H9 (cell line): Measurements from ENCODE around the gene BABAM1. TPM values are rescaled to one million over a fixed set of nuclear protein-coding genes. Genes with fewer than 3 reads are reported as not detected.

Source experiments
- DNase-seq: peaks from one replicate; pipeline ENCODE4 v3.0.0-alpha.2; 2017
- H2AFZ ChIP-seq: one replicate; pipeline ENCODE4 v1.6.1; 2013; ENCODE audit warnings: mild to moderate bottlenecking, low read length, control low read depth, moderate library complexity
- H2AK5ac ChIP-seq: 2 replicates; pipeline ENCODE4 v1.6.1; 2013; ENCODE audit warnings: low read length, control low read depth, mixed read lengths; ENCODE audit not compliant: insufficient read length
- H2BK120ac ChIP-seq: one replicate; pipeline ENCODE4 v1.6.1; 2013; ENCODE audit warnings: low read depth, mild to moderate bottlenecking, low read length, control low read depth, inconsistent platforms; ENCODE audit not compliant: poor library complexity, severe bottlenecking
- H2BK12ac ChIP-seq: 2 replicates; pipeline ENCODE4 v1.6.1; 2013; ENCODE audit warnings: low read length, control low read depth, mixed read lengths, low read depth; ENCODE audit not compliant: insufficient read length
- H2BK15ac ChIP-seq: 2 replicates; pipeline ENCODE4 v1.6.1; 2013; ENCODE audit warnings: low read depth, low read length, control low read depth
- H2BK20ac ChIP-seq: one replicate; pipeline ENCODE4 v1.6.1; 2013; ENCODE audit warnings: low read depth, mild to moderate bottlenecking, low read length, control low read depth, inconsistent platforms; ENCODE audit not compliant: poor library complexity, severe bottlenecking
- H2BK5ac ChIP-seq: 2 replicates; pipeline ENCODE4 v1.6.1; 2013; ENCODE audit warnings: low read length, control low read depth, mixed read lengths; ENCODE audit not compliant: insufficient read length
- H3K14ac ChIP-seq: 2 replicates; pipeline ENCODE4 v1.6.1; 2013; ENCODE audit warnings: low read length, control low read depth; ENCODE audit not compliant: insufficient read depth
- H3K18ac ChIP-seq: 2 replicates; pipeline ENCODE4 v1.6.1; 2013; ENCODE audit warnings: low read depth, mild to moderate bottlenecking, mixed read lengths, low read length, control low read depth; ENCODE audit not compliant: insufficient read length
- H3K23ac ChIP-seq: 2 replicates; pipeline ENCODE4 v1.6.1; 2013; ENCODE audit warnings: low read length, control low read depth, mixed read lengths, low read depth; ENCODE audit not compliant: insufficient read length
- H3K23me2 ChIP-seq: 2 replicates; pipeline ENCODE4 v1.6.1; 2013; ENCODE audit warnings: low read depth, mild to moderate bottlenecking, mixed read lengths, low read length, control low read depth; ENCODE audit not compliant: insufficient read length, poor library complexity, severe bottlenecking
- H3K27ac ChIP-seq: 2 replicates; pipeline ENCODE4 v1.5.1; 2013; ENCODE audit warnings: low read length, control low read depth, mixed read lengths, low read depth; ENCODE audit not compliant: insufficient read length
- H3K27me3 ChIP-seq: 2 replicates; pipeline ENCODE4 v1.6.1; 2013; ENCODE audit warnings: low read length, control low read depth, inconsistent platforms; ENCODE audit not compliant: insufficient read depth
- H3K4ac ChIP-seq: 2 replicates; pipeline ENCODE4 v1.6.1; 2013; ENCODE audit warnings: low read depth, mild to moderate bottlenecking, control low read depth, inconsistent platforms, low read length, moderate library complexity
- H3K4me1 ChIP-seq: 2 replicates; pipeline ENCODE4 v1.6.1; 2013; ENCODE audit warnings: low read length, control low read depth, inconsistent platforms; ENCODE audit not compliant: insufficient read depth
- H3K4me2 ChIP-seq: 2 replicates; pipeline ENCODE4 v1.6.1; 2013; ENCODE audit warnings: low read length, control low read depth, mixed read lengths; ENCODE audit not compliant: insufficient read length, insufficient read depth
- H3K56ac ChIP-seq: 2 replicates; pipeline ENCODE4 v1.6.1; 2013; ENCODE audit warnings: low read depth, mild to moderate bottlenecking, mixed read lengths, low read length, control low read depth; ENCODE audit not compliant: insufficient read length
- H3K79me1 ChIP-seq: 2 replicates; pipeline ENCODE4 v1.6.1; 2013; ENCODE audit warnings: low read depth, mild to moderate bottlenecking, moderate library complexity, low read length, control low read depth, inconsistent platforms; ENCODE audit not compliant: insufficient read depth, poor library complexity, severe bottlenecking
- H3K79me2 ChIP-seq: 2 replicates; pipeline ENCODE4 v1.6.1; 2013; ENCODE audit warnings: low read length, control low read depth, inconsistent platforms; ENCODE audit not compliant: insufficient read depth
- H3K9ac ChIP-seq: 2 replicates; pipeline ENCODE4 v1.6.1; 2013; ENCODE audit warnings: low read length, control low read depth, mixed read lengths; ENCODE audit not compliant: insufficient read length; ENCODE audit errors: extremely low read depth
- H3K9me3 ChIP-seq: one replicate; pipeline ENCODE4 v1.6.1; 2013; ENCODE audit warnings: low read depth, low read length, inconsistent platforms; ENCODE audit not compliant: control insufficient read depth
- H3T11ph ChIP-seq: one replicate; pipeline ENCODE4 v1.6.1; 2013; ENCODE audit warnings: mild to moderate bottlenecking, low read length, control low read depth, inconsistent platforms
- H4K20me1 ChIP-seq: one replicate; pipeline ENCODE4 v1.6.1; 2013; ENCODE audit not compliant: control insufficient read depth, insufficient read length, insufficient read depth
- H4K5ac ChIP-seq: 2 replicates; pipeline ENCODE4 v1.6.1; 2013; ENCODE audit warnings: low read depth, mild to moderate bottlenecking, mixed read lengths, low read length, control low read depth; ENCODE audit not compliant: insufficient read length
- H4K8ac ChIP-seq: replicated peaks from 2 replicates; pipeline ENCODE4 v1.6.1; 2013; ENCODE audit warnings: low read length, control low read depth, mixed read lengths, low read depth; ENCODE audit not compliant: insufficient read length
- H4K91ac ChIP-seq: 2 replicates; pipeline ENCODE4 v1.6.1; 2013; ENCODE audit warnings: low read depth, mild to moderate bottlenecking, moderate library complexity, mixed read lengths, low read length, control low read depth; ENCODE audit not compliant: insufficient read length
- H3K27ac Mint-ChIP-seq, 3 experiments: 2 replicates in 2 of 3; 3 replicates in 1 of 3; pipeline ENCODE4 v1.8.0; 2020 to 2021; ENCODE audit warnings: mixed read lengths in 3 of 3, mild to moderate bottlenecking in 1 of 3, moderate library complexity in 1 of 3
- H3K27me3 Mint-ChIP-seq: 2 replicates; pipeline ENCODE4 v1.8.0; 2021; ENCODE audit warnings: low read depth, mild to moderate bottlenecking, moderate library complexity, mixed read lengths
- H3K36me3 Mint-ChIP-seq, 3 experiments: 2 replicates in 2 of 3; 3 replicates in 1 of 3; pipeline ENCODE4 v1.8.0; 2020 to 2021; ENCODE audit warnings: low read depth in 3 of 3, mixed read lengths in 3 of 3; ENCODE audit not compliant: insufficient read depth in 1 of 3
- H3K4me1 Mint-ChIP-seq, 2 experiments: 2 replicates each; pipeline ENCODE4 v1.8.0; 2020; ENCODE audit warnings: mixed read lengths in 2 of 2
- H3K4me3 Mint-ChIP-seq, 2 experiments: 2 replicates in 1 of 2; 3 replicates in 1 of 2; pipeline ENCODE4 v1.8.0; 2020 to 2021; ENCODE audit warnings: mild to moderate bottlenecking in 2 of 2, mixed read lengths in 2 of 2, moderate library complexity in 1 of 2
- H3K9me3 Mint-ChIP-seq, 2 experiments: 2 replicates in 1 of 2; 3 replicates in 1 of 2; pipeline ENCODE4 v1.8.0; 2020; ENCODE audit warnings: mild to moderate bottlenecking in 2 of 2, mixed read lengths in 2 of 2, moderate library complexity in 1 of 2
- WGBS: extraction: QIAGEN DNeasy Blood & Tissue Kit; methylation state at CpG from one replicate; pipeline ENCODE4 v1.1.7; 2013; ENCODE audit warnings: missing lambda C conversion rate, low lambda C conversion rate, mixed read lengths; ENCODE audit not compliant: insufficient read length; ENCODE audit errors: extremely low coverage; 5-methylcytosine and 5-hydroxymethylcytosine counted together
- total RNA-seq: library from RNA; stranded (reverse); gene quantifications from 2 replicates; pipeline ENCODE4 v1.2.1, GENCODE V29; 2021
- TF ChIP-seq, protein P1 (sequence below): fragments of 200-600 bp; sonication (generic); conservative IDR thresholded peaks from 3 replicates; pipeline ENCODE4 v1.8.0; 2021; ENCODE audit warnings: antibody characterized with exemption, mild to moderate bottlenecking

The BABAM1 gene
- total RNA-seq, 1 experiment from 2014 or later = 130 TPM

DNA sequence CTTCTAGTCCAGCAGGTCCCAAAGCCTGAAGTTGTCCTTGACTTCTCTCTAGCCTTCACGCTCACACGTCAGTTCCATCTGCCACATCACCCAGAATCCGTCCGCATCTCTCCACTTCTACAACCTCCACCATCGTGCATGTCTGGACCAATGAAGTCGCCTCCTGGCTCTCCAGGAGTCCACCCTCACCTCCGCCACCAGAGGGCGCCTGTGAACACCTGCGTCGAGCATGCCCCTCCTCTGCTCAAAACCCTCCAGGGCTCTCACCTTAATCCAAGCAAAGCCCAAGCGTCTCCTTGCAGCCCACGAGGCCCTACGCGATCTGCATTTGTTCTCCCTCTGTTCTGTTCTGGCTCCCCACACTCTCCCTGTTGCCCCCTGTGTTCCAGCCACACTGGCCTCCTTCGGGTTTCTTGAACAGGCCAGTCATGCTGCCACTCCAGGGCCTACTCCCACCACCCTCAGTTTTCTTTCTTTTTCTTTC lies 6.4 kb upstream of the BABAM1 start:
- no peaks in the 10 kb centered on the region; a peak in 1 of 5 replicates for H3K9me3 Mint-ChIP-seq
- WGBS = no CpG with 5 or more reads among the region's 15 CpGs
- Histone ChIP-seq H2AFZ (no peak overlapping the region), H2BK120ac (no peak overlapping the region), H2BK5ac (no peak overlapping the region), H3K4me1 (peaks cover 4% of the 10 kb centered on the region; the same call in 1 of the 2 replicates), H3K23ac (no peak overlapping the region), H4K8ac (no peak overlapping the region), H3K79me1 (no peaks in the 10 kb centered on the region), H3K14ac (peak overlapping the region; percentile 50; the same call in 1 of the 2 replicates), H3K23me2 (no peaks in the 10 kb centered on the region), H3K56ac (no peak overlapping the region), H3K9ac (no peak overlapping the region), H4K5ac (no peak overlapping the region), H3T11ph (no peak overlapping the region), H2BK12ac (no peak overlapping the region), H3K27me3 (no peaks in the 10 kb centered on the region), H3K79me2 (no peaks in the 10 kb centered on the region), H3K4me2 (no peak overlapping the region), H4K20me1 (no peaks in the 10 kb centered on the region), H4K91ac (no peak overlapping the region), H3K4ac (no peak overlapping the region), H2BK15ac (no peak overlapping the region), H2BK20ac (no peak overlapping the region), H3K9me3 (peaks cover 13% of the 10 kb centered on the region), H3K18ac (peak overlapping the region; percentile 13), H2AK5ac (no peak overlapping the region), H3K27ac (peak overlapping the region; percentile 4)
- H3K27ac Mint-ChIP-seq = peak overlapping the region; percentile 90 to 98 (median 95)
- H3K4me1 Mint-ChIP-seq = peaks cover 12 to 23% of the 10 kb centered on the region in 2 experiments
- H3K36me3 Mint-ChIP-seq = peaks cover 0 to 14% (median 0%) of the 10 kb centered on the region in 3 experiments; a peak in 2 of 7 replicates
- peak overlapping the region; percentile 16 to 27; a peak in 3 of 5 replicates for H3K4me3 Mint-ChIP-seq
- TF ChIP-seq, protein P1, sequence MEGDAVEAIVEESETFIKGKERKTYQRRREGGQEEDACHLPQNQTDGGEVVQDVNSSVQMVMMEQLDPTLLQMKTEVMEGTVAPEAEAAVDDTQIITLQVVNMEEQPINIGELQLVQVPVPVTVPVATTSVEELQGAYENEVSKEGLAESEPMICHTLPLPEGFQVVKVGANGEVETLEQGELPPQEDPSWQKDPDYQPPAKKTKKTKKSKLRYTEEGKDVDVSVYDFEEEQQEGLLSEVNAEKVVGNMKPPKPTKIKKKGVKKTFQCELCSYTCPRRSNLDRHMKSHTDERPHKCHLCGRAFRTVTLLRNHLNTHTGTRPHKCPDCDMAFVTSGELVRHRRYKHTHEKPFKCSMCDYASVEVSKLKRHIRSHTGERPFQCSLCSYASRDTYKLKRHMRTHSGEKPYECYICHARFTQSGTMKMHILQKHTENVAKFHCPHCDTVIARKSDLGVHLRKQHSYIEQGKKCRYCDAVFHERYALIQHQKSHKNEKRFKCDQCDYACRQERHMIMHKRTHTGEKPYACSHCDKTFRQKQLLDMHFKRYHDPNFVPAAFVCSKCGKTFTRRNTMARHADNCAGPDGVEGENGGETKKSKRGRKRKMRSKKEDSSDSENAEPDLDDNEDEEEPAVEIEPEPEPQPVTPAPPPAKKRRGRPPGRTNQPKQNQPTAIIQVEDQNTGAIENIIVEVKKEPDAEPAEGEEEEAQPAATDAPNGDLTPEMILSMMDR = peak; percentile 98
- peak; percentile 96 for DNase-seq
- H3K27me3 Mint-ChIP-seq = peaks cover 1% of the 10 kb centered on the region; the same call in 1 of the 2 replicates
